ENCODE measurements around the gene AURKAIP1. TPM values are rescaled to one million over a fixed set of nuclear protein-coding genes. Genes with fewer than 3 reads are reported as not detected.

Gene AURKAIP1
- total RNA-seq, 1 donor from 2014 or later = 93.5 TPM

DNA sequence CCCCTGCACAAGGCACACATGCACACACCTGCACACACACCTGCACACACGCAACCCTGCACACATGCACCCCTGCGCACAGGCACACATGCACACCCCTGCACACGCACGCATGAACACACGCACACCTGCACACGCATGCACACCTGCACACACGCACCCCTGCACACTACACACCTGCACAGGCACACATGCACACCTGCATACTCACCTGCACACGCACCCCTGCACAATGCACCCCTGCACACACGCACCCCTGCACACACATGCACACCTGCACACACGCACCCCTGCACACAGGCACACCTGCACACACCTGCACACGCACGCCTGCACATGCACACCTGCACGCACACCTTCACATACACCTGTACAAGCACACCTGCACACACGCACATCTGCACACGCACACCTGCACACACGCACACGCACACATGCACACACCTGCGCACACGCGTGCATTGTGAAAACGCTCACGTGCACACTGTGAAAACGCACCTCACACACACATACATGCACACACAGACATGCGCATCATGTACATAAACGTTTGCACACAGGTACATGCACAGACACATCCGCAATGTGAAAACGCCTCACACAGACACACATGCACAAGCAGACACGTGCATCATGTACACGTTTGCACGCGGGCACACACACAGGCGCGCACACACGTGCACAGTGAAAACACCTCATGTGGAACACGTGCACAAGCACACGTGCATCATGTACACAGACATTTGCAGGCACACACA lies 34.0 kb downstream of the AURKAIP1 start:
- Histone ChIP-seq H3K36me3 (ENCODE audit: control insufficient read depth, insufficient read depth, low read length) (peaks cover 31% of the 10 kb centered on the region), H3K27me3 (ENCODE audit: control insufficient read depth, insufficient read depth, low read length) (no peaks in the 10 kb centered on the region), H3K4me3 (ENCODE audit: low read depth, low read length) (no peak overlapping the region)
- no peak for DNase-seq (ENCODE audit: low read depth)
- TF ChIP-seq, protein P1, sequence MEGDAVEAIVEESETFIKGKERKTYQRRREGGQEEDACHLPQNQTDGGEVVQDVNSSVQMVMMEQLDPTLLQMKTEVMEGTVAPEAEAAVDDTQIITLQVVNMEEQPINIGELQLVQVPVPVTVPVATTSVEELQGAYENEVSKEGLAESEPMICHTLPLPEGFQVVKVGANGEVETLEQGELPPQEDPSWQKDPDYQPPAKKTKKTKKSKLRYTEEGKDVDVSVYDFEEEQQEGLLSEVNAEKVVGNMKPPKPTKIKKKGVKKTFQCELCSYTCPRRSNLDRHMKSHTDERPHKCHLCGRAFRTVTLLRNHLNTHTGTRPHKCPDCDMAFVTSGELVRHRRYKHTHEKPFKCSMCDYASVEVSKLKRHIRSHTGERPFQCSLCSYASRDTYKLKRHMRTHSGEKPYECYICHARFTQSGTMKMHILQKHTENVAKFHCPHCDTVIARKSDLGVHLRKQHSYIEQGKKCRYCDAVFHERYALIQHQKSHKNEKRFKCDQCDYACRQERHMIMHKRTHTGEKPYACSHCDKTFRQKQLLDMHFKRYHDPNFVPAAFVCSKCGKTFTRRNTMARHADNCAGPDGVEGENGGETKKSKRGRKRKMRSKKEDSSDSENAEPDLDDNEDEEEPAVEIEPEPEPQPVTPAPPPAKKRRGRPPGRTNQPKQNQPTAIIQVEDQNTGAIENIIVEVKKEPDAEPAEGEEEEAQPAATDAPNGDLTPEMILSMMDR (IDR thresholded peaks at IDR 0.05; ENCODE audit: insufficient read depth, low read length, severe bottlenecking) = no peak
- FAIRE-seq = peak; percentile 88

DNA sequence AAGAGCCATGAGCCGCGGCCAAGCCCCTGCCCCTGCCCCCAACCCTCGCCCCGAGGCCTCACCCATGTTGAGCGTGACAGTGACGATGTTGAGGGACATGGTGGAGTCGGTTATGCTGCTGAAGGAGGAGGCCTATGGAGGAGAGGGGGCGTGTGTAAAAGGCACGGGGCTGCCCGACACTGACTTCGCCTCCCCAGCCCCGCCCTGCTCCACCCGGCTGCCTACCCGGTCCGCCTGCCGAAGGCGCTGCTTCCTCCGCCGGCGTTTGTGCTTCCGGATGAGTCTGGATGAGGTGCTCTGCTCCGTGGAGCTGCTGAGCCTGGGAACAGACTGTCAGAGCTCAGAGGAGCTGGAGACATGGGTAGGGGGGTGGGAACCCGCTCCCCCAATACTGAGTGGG lies 34.8 kb downstream of the AURKAIP1 start:
- TF ChIP-seq, protein P1 (IDR thresholded peaks at IDR 0.05; ENCODE audit: insufficient read depth, low read length, severe bottlenecking) = no peak
- DNase-seq (ENCODE audit: low read depth) = no peak
- Histone ChIP-seq H3K4me3 (ENCODE audit: low read depth, low read length) (no peak overlapping the region), H3K36me3 (ENCODE audit: control insufficient read depth, insufficient read depth, low read length) (peaks cover 35% of the 10 kb centered on the region), H3K27me3 (ENCODE audit: control insufficient read depth, insufficient read depth, low read length) (no peaks in the 10 kb centered on the region)
- FAIRE-seq = no peak

DNA sequence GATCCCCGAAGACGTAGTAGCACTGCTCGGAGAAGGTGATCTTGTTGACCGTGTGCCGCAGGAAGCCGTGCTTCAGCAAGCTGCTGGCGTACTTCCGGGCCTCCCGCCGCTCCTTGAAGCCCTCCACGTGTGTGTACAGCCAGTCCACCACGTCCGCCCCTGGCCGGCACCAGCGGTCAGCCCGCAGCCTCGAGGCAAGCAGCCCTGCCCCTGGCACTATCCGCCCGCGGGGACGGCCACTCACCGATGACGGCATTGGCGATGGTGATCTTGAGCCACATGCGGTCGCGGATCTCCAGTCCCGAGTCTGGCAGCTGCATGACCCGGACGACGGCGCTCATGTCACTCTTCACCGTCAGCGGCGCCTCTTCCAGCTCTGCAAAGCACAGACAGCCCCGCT lies 36.7 kb downstream of the AURKAIP1 start:
- Histone ChIP-seq H3K27me3 (ENCODE audit: control insufficient read depth, insufficient read depth, low read length) (no peaks in the 10 kb centered on the region), H3K4me3 (ENCODE audit: low read depth, low read length) (no peak overlapping the region), H3K36me3 (ENCODE audit: control insufficient read depth, insufficient read depth, low read length) (peaks cover 35% of the 10 kb centered on the region)
- TF ChIP-seq, protein P1 (IDR thresholded peaks at IDR 0.05; ENCODE audit: insufficient read depth, low read length, severe bottlenecking) = no peak
- no peak for DNase-seq (ENCODE audit: low read depth)
- FAIRE-seq = no peak

DNA sequence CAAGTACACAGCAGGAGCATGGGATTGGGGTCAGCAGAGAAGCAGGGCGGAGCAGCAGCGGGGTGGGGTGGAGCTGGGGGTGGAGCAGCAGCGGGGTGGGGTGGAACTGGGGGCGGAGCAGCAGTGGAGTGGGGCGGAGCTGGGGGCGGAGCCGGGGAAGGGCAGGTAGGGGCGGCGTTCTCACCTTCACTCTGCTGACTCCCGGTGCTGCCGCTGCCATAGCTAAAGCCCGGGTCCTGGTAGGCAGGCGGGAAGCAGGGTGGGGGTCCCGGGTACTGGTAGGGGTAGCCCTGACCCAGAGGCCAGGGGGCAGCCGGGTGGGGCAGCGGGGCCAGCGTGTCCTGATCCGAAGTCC lies 37.2 kb downstream of the AURKAIP1 start:
- no peak for DNase-seq (ENCODE audit: low read depth)
- Histone ChIP-seq H3K27me3 (ENCODE audit: control insufficient read depth, insufficient read depth, low read length) (no peaks in the 10 kb centered on the region), H3K4me3 (ENCODE audit: low read depth, low read length) (no peak overlapping the region), H3K36me3 (ENCODE audit: control insufficient read depth, insufficient read depth, low read length) (peaks cover 35% of the 10 kb centered on the region)
- FAIRE-seq = no peak
- TF ChIP-seq, protein P1 (IDR thresholded peaks at IDR 0.05; ENCODE audit: insufficient read depth, low read length, severe bottlenecking) = no peak

DNA sequence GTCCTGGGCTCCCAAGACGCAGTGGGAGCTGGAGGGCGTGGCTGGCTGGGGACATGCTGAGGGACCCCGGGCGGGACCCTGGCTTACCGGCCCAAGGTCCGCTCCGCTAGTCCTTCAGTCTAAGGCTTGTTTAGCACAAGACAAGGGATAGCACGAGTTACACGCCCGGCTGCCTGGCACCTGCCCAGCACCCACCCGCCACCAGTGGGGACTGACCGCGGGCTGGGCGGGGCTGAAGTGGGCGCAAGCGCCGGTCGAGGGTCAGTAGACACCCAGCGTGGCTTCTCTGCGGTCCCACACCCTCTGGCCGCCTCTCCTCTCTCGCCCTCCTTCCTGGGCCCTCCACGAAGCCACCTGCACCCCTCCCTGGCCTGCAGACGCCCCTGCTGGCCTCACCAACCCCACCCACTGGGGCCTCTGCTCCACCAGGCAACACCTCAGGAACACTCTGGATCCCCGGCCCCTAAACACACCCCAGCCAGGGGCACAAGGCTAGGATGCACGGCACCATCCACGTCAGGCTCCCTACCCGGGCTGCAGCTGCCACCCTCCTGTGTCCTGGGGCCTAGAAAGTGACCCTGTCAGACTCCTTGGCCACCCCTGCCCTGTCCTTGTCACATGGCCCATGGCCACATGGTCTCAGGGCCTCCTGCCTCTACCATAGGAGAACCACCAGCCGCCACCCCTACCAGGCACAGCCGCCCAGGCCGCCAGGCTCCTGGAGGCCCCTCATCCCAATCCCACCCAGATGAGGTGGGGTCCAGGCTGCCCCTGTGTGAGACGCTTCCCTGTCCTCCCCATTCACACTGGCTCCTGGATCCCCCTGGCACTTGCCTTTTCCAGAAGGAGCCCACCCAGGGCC lies 37.8 kb downstream of the AURKAIP1 start:
- peaks cover 34% of the 10 kb centered on the region for H3K36me3 ChIP-seq (ENCODE audit: control insufficient read depth, insufficient read depth, low read length)

More for the DNA sequence above, 37.8 kb downstream of the AURKAIP1 start:
- no peaks in the 10 kb centered on the region for H3K27me3 ChIP-seq (ENCODE audit: control insufficient read depth, insufficient read depth, low read length)
- DNase-seq (ENCODE audit: low read depth) (no peak), FAIRE-seq (no peak)
- TF ChIP-seq, protein P1 (IDR thresholded peaks at IDR 0.05; ENCODE audit: insufficient read depth, low read length, severe bottlenecking) = no peak
- H3K4me3 ChIP-seq (ENCODE audit: low read depth, low read length) = no peak overlapping the region
